ENCODE data around the gene LPP. TPM values are rescaled to one million over a fixed set of nuclear protein-coding genes. Genes with fewer than 3 reads are reported as not detected.

Gene LPP
- total RNA-seq, 4 donors from 2014 or later = 207 to 592 (median 406) TPM

DNA sequence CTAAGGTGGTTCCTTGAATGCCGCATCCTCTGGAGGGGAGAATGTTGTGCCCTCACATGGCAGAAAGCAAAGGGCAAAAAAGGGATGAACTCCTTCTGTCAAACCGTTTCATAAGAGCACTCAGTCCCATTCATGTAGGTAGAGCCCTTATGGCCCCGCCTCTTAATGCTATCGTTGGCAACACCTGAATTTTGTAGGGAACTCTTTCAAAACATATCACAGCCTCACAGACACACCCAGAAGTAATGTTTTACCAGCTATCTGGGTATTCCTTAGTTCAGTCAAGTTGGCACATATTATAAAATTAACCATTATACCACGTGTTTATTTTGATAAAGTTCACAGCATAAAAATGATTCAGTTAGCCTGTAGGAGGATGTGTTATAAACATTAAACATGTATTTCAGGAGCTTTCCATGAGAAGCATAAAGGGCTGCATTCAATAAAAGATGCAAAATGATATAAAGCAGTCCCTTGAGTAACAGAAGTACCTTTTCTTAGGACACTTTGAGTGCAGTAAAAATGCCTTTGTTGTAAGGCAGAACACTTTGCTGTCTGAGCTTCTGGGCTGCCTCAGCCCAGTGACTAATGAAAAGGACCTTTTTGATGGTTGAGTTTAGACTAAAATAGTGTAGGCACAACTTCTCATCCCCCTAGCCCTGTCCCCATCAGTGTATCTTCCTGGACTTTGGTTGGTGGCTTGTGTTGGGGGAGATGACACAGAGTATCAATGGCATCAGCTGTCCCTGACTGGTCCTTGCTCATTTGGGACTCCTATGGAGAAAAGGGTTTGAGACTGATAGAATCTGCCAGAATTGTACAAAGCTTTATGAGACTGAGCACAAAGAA, 754.3 kb downstream of the LPP start:
- Histone ChIP-seq H3K4me3 (no peak overlapping the region), H3K27ac (no peak overlapping the region), H3K4me1 (peaks cover 0 to 10% (median 4%) of the 10 kb centered on the region in 4 donors), H3K36me3 (no peaks in the 10 kb centered on the region), H3K9me3 (no peaks in the 10 kb centered on the region), H3K27me3 (no peaks in the 10 kb centered on the region)
- intact Hi-C loops (cut with DNase I; ENCODE audit: low total_unique reads) = no loop called here
- 63 to 70% methylated on average over 2 to 5 of the region's 5 CpGs for WGBS, 2 donors (ENCODE audit: low coverage in 1 of 2)
- in situ Hi-C loops (cut with MboI; ENCODE audit: low pct_ligation_motif_present in 1 of 4, low pct_unique_long_range_greater_than_20kb in 1 of 4, low sequenced_read_pairs in 3 of 4) = no loop called here
- TF ChIP-seq EP300 (IDR thresholded peaks at IDR 0.05; ENCODE audit: low read depth) (no peak), POLR2AphosphoS5 (IDR thresholded peaks at IDR 0.05) (no peak), POLR2A (IDR thresholded peaks at IDR 0.05) (no peak)
- TF ChIP-seq, protein P1, sequence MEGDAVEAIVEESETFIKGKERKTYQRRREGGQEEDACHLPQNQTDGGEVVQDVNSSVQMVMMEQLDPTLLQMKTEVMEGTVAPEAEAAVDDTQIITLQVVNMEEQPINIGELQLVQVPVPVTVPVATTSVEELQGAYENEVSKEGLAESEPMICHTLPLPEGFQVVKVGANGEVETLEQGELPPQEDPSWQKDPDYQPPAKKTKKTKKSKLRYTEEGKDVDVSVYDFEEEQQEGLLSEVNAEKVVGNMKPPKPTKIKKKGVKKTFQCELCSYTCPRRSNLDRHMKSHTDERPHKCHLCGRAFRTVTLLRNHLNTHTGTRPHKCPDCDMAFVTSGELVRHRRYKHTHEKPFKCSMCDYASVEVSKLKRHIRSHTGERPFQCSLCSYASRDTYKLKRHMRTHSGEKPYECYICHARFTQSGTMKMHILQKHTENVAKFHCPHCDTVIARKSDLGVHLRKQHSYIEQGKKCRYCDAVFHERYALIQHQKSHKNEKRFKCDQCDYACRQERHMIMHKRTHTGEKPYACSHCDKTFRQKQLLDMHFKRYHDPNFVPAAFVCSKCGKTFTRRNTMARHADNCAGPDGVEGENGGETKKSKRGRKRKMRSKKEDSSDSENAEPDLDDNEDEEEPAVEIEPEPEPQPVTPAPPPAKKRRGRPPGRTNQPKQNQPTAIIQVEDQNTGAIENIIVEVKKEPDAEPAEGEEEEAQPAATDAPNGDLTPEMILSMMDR (IDR thresholded peaks at IDR 0.05) = no peak
- DNase-seq = no peak

DNA sequence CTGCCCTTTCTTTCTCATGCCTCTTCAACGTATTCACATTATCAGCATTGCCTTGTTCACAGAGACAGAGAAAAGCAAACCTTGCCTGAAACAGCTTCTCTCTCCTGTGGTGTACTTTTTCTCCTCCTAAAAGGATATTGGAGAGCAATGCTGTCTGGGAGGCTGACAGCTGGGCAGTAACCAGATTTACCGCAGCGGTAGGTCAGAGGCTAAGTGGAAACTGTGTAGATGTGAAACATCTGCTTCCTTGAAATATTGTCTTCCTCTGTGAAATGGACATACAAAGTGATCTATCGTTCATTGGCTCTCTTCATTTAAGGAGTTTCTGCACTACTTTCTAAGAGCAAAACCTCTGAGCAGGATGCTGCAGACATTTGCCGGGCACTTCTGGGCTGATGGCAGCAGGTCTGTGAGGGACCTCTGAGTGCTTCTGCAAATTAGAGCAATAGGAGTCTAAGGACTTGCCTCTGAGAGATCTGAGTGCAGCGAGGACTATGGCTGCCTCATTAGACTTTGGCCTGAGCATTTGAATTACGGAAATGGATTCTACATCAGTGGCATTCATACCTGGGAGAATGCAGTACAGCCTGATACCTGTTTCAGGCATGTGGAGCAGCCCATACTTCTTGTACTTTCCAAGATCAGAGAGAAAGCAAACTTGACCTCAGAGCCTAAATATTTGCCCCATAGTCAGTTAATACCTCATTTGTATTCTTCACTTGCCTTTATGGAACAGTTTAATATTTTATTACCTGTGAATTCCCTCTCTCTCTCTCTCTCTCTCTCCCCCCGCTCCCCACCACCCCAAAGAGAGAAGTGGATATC, 757.3 kb downstream of the LPP start:
- WGBS, 2 donors (ENCODE audit: low coverage in 1 of 2) = 22 to 62% methylated on average over 4 to 8 of the region's 8 CpGs
- Histone ChIP-seq H3K9me3 (no peaks in the 10 kb centered on the region), H3K36me3 (no peaks in the 10 kb centered on the region), H3K27ac (peak overlapping the region in 1 of 4 donors; percentile 11), H3K4me3 (no peak overlapping the region), H3K27me3 (no peaks in the 10 kb centered on the region), H3K4me1 (peaks cover 0 to 10% (median 4%) of the 10 kb centered on the region in 4 donors)
- intact Hi-C loops (cut with DNase I; ENCODE audit: low total_unique reads) (no loop called here), in situ Hi-C loops (cut with MboI; ENCODE audit: low pct_ligation_motif_present in 1 of 4, low pct_unique_long_range_greater_than_20kb in 1 of 4, low sequenced_read_pairs in 3 of 4) (no loop called here)
- DNase-seq = peak; percentile 15
- TF ChIP-seq POLR2AphosphoS5 (IDR thresholded peaks at IDR 0.05) (peak in 1 of 3 donors; percentile 3), POLR2A (IDR thresholded peaks at IDR 0.05) (no peak), EP300 (IDR thresholded peaks at IDR 0.05; ENCODE audit: low read depth) (no peak)
- TF ChIP-seq, protein P1 (IDR thresholded peaks at IDR 0.05) = no peak

DNA sequence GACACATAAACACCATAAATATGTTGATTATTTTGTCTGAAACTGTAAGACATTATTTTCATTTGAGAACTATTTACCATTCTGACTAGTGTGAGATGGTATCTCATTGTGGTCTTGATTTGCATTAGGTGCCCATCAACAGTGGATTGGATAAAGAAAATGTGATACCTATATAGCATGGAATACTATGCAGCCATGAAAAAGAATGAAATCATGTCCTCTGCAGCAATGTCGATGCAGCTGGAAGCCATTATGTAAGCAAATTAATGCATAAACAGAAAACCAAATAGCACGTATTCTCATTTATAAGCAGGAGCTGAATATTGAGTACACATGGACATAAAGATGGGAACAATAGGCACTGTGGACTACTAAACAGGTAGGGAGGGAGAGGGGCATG, 759.1 kb downstream of the LPP start:
- DNase-seq = no peak
- 98 to 100% methylated on average over 2 of the region's 2 CpGs for WGBS, 2 donors (ENCODE audit: low coverage in 1 of 2)
- intact Hi-C loops (cut with DNase I; ENCODE audit: low total_unique reads) = no loop called here
- Histone ChIP-seq H3K27ac (no peak overlapping the region), H3K4me1 (peaks cover 0 to 18% (median 7%) of the 10 kb centered on the region in 4 donors), H3K36me3 (no peaks in the 10 kb centered on the region), H3K9me3 (no peaks in the 10 kb centered on the region), H3K27me3 (no peaks in the 10 kb centered on the region), H3K4me3 (no peak overlapping the region)
- in situ Hi-C loops (cut with MboI; ENCODE audit: low pct_ligation_motif_present in 1 of 4, low pct_unique_long_range_greater_than_20kb in 1 of 4, low sequenced_read_pairs in 3 of 4) = no loop called here
- TF ChIP-seq, protein P1 (IDR thresholded peaks at IDR 0.05) = no peak
- TF ChIP-seq POLR2A (IDR thresholded peaks at IDR 0.05) = no peak
- no peak for TF ChIP-seq POLR2AphosphoS5 (IDR thresholded peaks at IDR 0.05)
- TF ChIP-seq EP300 (IDR thresholded peaks at IDR 0.05; ENCODE audit: low read depth) = no peak

DNA sequence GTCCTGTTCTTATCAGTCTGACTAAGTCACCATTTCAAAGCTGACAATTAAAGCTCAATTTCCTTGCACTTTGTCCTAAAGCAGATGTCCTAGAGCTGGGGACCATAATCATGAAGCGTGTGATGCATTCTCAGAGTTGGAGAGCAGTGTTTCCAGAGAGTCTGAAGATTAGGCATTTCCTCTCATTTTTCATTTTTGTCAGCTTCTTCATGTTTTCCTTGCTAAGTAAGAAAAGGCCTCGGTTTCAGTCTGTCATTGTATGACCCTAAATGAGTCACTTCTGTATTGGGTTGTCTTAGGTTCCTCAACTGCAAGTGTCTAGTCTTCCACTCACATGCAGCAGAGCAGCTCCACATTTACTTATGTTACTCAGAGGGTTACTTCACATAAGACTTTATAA, 760.6 kb downstream of the LPP start:
- no peaks in the 10 kb centered on the region for H3K27me3 ChIP-seq
- no peak for DNase-seq
- intact Hi-C loops (cut with DNase I; ENCODE audit: low total_unique reads) (no loop called here), in situ Hi-C loops (cut with MboI; ENCODE audit: low pct_ligation_motif_present in 1 of 4, low pct_unique_long_range_greater_than_20kb in 1 of 4, low sequenced_read_pairs in 3 of 4) (no loop called here)
- no peak overlapping the region for H3K27ac ChIP-seq
- peaks cover 0 to 20% (median 7%) of the 10 kb centered on the region in 4 donors for H3K4me1 ChIP-seq
- TF ChIP-seq POLR2A (IDR thresholded peaks at IDR 0.05) = no peak
- WGBS, 2 donors (ENCODE audit: low coverage in 1 of 2) = 59 to 60% methylated on average over 2 of the region's 2 CpGs
- no peaks in the 10 kb centered on the region for H3K9me3 ChIP-seq
- H3K4me3 ChIP-seq = no peak overlapping the region
- no peaks in the 10 kb centered on the region for H3K36me3 ChIP-seq
